Skin of body (tissue), 2 donors: ENCODE data around the gene MYO1H. TPM values are rescaled to one million over a fixed set of nuclear protein-coding genes. Genes with fewer than 3 reads are reported as not detected.
"Not testable (repeated sequence)": the region's sequence is repeated elsewhere in the genome, so short reads cannot be mapped to it uniquely, and the experiment has no call there.

ENCODE experiments used
- DNase-seq: peaks from one replicate; lab custom pipeline; 2025; lab: John Stamatoyannopoulos, UW
- total RNA-seq: library from RNA; depleted of rRNA; stranded (reverse); fragments of >200 nt; gene quantifications from one replicate; pipeline ENCODE4 v1.2.3, GENCODE V29; 2014

Gene MYO1H, protein sequence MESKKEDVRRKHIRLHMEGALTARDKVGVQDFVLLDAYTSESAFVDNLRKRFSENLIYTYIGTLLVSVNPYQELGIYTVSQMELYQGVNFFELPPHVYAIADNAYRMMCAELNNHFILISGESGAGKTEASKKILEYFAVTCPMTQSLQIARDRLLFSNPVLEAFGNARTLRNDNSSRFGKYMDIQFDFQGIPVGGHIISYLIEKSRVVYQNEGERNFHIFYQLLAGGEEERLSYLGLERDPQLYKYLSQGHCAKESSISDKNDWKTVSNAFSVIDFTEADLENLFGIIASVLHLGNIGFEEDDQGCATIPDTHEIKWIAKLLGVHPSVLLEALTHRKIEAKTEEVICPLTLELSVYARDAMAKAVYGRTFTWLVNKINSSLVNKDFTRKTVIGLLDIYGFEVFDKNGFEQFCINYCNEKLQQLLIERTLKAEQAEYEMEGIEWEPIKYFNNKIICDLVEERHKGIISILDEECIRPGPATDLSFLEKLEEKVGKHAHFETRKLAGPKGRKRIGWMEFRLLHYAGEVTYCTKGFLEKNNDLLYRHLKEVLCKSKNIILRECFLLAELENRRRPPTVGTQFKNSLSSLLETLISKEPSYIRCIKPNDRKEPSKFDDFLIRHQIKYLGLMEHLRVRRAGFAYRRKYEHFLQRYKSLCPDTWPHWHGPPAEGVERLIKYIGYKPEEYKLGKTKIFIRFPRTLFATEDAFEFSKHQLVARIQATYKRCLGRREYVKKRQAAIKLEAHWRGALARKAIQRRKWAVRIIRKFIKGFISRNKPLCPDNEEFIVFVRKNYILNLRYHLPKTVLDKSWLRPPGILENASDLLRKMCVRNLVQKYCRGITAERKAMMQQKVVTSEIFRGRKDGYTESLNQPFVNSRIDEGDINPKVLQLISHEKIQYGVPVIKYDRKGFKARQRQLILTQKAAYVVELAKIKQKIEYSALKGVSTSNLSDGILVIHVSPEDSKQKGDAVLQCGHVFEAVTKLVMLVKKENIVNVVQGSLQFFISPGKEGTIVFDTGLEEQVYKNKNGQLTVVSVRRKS
- total RNA-seq: 2.4 TPM

DNA sequence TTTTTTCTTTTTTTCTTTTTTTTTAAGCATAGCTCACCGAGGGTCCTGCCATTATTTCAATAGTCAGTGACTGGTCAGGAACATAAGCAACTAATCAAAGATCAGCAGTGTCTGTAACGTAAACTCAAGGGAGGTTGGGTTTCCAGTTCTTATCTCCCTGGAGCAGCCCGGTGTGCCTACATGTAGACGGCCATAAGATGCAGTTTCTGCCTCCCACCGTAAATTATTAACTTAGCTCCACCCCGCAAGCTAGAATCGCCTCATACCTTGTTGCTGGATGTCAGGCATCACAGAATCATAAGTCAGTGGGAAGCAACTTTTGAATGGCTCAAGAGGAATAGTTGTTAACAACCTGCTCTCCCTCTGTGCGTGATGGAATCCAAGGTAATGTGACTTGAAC lies at the start of gene MYO1H:
MYO1H (plus strand) TSS at position 312 of the 400 bp plus-strand sequence; CDS start at position 373, 61 bp downstream.
- no peak for DNase-seq

DNA sequence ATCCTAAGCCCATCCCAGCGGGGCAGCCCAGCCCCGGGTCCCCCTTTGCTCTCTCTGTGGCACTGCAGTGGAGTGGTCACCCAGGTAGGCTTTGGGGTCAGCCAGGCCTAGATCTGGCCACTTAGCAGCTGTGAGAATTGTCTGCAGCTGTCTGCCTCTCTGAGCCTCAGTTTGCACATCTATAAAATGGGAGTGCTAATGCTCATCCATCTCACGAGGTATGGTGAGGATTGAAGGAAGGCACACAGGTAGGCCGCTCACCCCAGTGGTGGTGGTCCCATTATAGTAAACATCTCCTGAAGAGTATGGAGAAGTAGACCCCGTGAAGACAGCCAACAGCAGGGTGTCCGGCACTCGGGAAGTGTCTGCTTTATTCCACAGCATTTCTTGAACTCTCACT lies 47.9 kb upstream of the MYO1H start:
- DNase-seq: no peak

DNA sequence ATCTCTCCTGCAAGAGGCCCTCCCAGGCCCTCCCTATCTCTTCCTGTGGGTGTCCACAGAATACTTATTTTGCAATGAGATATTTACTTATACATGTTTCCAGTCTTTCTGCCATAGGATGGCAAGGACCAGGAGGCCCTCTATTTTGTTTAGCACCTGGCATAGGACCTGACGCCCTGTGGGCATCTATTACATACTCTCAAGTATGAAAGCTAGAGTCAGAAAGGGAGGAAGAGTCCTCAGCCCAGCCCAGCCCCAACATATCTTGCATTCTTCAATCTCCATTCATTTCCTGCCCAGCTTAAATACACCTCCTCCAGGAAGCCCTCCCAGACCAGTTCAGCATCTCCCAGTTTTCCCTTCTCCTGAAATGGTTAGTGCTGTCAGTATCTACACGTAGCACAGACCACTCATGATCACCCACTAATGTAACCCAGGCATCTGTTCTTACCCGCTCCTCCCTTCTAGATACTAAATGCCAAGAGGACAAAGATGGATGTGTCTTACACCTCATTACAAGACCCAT lies 46.0 kb upstream of the MYO1H start:
- no peak for DNase-seq

DNA sequence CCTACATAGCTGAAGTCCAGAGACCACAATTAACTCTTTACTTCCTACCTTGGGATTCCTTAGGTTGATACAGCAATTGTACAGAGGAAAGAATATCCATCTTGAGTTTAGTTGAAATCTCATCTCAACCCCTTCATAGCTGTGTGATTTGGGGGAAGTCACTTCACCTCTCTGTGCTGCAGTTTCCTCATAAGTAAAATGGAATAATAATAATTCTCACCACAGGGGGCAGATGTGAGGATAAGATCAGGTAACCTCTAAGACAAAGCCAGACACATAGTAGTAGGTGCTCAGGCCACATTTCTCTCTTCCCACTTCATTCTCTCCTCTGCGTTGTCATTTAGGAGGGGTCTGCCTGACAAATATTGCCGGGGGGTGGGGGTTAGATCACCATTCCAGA lies 45.3 kb upstream of the MYO1H start:
- DNase-seq: no peak

DNA sequence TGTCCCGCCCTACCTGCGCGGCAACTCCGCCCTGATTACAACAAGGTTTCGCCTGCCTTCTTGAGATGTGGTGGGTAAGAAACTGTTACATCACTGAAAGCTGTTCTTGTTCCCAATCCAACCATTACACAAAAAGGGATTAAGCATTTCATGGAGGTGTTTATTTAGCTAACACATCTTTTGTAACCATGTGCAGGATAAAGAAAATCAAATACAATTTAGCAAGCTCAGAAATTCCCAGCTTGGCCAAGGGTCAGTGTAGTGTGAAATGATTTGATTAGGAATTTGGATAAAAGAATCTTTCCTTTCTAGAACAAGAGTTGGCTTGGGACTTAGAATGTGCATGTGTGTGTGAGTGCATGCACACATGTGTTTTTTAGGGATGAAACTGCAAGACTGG lies 44.9 kb upstream of the MYO1H start:
- DNase-seq: no peak

DNA sequence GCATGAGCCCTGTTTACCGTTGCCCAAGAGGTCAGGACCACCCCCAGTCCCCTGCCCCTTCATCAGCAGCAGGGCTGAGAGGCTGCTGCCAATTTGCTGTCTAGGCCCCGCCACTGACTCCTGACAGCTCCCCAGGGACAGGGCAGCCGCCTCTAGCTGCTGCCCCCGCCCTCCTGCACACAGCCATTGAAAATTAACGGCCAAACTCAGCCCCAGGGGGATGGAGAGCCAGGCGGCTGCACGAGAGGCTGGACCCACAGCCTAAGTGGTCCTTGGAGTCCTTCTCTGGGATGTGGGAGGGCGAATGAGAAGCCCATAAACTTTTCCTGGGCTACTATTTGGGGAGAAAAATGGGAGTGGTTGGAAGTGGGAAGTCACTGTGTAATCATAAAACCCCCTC lies 43.2 kb upstream of the MYO1H start:
- DNase-seq: no peak

DNA sequence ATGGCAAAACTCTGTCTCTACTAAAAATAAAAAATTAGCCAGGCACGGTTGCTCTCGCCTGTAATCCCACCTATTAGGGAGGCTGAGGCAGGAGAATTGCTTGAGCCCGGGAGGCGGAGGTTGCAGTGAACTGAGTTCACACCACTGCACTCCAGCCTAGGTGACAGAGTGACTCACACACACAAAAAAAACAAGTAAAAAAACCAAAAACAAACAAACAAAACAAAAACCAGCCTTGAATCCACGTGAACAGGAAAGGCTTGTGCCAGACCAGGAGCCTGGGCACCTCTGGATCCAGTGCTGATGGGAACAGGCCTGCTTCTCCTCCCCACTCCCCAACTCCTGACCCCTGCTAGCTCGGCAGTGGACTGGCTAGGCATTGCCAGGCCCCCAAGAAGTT lies 42.2 kb upstream of the MYO1H start:
- DNase-seq: no peak

DNA sequence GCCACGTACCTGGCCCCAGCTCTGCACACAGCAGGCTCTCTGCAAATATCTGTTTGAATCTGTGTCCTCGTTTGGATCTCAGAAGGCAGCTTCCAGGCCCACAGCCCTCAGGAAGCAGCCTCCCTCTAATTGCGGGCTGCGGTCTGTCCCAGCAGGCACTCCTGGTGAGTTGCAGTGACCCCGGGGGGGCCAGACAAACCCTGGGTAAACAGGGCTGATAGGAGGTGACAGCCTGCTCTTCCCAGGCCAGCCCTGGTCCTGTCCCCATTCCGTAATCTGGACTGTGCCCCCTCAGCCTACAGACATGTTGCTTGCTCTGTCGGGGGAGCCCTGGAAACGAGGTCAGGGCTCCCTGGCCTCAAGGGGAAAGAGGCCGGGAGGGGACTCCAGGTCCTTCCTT lies 40.6 kb upstream of the MYO1H start:
- DNase-seq: no peak

DNA sequence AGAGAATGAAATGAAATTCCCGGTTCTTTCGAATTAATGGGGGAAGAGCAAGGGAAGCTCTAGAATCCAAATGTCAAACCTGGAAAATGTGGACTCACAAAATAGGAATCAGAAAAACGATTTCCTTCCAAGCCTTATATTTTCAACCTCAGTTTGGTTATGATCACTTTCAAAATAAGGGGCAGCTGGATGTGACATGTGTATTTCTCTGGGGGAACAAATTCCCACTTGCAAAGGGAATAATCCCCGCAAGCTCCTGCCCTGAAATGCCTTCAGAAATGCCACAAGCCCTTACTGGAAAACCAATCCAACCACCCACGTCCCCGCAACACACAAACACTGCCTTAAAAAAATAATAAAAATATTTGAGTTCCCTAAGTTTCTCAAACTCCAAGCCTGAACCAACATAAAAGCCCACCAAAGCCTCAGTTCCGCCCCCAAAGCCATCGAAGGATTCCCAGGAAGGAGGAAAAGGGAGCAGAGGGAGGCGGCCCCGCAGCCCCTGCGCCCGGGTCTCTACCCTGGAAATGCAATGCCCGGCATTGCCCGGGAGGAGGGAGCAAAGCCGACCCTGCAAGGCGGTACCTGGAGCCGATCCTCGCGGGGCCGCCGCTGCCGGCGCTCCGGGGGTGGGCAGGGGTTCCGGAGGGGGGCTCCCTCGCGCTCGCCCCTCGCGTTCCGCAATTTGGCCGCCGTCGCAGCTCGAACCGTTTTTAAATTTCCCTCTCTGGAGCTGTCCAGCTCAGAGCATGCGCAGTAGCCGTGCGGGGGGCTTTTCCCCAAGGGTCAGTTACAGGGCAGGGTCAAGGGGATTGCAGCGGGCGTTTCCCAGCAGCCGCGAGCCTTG lies 38.9 kb upstream of the MYO1H start, which contains the start of gene FOXN4:
FOXN4 (minus strand) TSS at position 751 of the 847 bp plus-strand sequence. CDS start 963 bp downstream, outside the sequence.
- DNase-seq: no peak

DNA sequence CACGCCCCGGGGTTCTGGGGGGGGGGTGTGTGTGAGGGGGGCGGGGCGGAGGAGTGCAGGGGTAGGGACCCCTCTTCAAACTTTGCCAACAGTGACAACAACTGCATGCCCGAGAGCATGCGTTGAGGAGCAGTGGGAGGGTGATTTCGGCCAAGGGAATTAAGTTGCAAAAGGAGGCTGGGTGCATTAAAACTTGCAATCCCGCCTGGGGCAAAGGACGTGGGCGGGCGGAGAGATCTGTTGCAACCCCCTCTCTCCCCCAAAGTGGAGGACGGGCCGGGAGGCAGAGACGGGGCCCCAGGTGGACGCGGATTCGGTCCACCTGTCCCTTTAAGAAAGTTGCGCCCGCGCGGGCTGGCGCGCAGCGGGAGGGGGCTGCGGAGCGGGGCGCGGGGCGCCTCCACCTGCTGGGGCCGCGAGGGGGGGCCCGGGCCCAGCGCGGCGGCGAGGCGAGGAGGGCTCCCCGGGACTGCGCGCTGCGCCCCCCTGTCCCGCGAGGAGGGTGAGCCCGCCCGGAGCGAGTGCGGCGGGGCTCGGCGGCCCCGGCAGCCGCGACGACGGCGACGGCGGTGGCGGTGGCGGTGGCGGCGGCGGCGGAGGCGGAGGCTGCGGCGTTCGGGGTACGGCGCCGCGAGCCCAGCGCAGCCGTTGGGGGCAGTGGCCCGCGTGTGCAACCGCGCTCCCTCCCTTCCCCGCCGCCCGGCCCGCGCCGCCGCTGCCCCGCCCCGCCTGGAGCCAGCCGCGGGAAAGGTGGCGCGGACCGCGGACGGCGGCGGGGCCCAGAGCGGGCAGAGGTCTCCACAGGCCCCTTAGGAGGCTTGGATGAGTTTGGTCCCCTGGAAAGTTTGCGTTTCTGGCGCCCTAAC lies 38.1 kb upstream of the MYO1H start:
- DNase-seq: no peak

DNA sequence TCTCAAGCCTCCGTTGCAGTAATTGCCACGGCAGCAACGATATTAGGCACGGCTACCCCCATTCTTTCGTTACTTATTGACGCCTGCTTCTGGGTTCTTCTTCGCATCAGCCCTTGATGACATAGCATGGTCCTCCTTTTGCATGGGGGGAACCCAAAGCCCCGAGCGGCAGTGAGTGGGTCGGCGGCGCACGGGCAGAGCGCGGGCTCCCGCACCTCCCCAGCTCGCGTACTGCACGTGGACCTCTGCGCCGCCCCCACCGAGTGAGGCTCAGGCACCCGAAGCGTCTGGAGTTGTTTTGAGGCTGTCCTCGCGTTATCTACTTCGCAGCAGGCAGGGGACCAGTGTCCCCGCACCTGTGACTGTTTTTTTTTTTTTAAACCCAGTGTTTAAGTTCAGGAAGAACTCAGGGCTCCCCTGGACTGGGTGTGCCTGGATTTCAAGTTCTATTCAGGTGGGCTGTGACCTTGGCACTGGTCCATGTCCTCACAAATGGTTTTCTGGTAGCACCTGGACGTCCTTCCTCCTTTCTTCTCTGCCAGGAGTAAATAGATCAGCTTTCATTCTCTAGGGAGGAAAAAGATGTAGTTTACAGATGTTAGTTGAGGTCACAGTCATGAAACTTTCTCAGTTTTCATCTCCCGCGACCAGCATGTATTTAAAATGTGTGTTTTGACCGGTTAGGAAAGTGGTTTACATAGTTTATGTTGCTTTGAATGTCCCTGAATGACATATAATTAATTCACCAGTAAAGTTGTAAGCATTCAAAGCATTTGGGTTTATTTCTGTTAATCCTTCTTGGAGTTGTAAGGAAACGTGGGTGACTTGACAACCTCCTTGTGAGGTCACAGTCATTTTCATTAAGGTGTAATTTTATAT lies 37.2 kb upstream of the MYO1H start:
- DNase-seq: no peak

DNA sequence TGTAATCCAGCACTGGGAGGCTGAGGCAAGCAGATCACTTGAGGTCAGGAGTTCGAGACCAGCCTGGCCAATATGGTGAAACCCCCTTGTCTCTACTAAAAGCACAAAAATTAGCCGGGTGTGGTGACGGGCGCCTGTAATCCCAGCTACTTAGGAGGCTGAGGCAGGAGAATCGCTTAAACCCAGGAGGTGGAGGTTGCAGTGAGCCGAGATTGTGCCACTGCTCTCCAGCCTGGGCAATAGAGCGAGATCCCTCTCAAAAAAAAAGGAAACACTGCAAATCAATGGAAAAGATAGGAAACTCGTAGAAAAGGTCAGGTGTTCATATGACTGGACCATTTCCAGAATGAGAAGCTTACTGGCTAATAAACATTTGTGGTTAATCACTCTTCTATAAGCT lies 26.4 kb upstream of the MYO1H start:
- DNase-seq: not testable (repeated sequence)

DNA sequence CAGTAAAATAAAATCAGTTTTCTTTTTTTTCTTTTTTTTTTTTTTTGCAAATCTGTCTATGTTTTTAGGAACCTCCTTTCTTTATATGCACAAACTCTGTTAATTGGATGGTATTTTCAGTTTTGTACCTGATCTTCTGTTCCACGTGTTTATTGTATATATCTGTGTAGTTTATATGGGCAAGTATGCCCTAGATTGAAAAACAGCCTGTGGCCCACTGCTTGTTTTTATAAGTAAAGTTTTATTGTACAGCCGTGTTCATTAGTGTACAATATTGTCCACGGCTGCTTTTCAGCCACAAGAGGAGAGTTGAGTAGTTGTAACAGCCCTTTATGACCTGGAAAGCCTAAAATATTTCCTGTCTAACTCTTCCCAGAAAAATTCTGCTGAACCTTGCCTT lies 18.7 kb upstream of the MYO1H start:
- no peak for DNase-seq

DNA sequence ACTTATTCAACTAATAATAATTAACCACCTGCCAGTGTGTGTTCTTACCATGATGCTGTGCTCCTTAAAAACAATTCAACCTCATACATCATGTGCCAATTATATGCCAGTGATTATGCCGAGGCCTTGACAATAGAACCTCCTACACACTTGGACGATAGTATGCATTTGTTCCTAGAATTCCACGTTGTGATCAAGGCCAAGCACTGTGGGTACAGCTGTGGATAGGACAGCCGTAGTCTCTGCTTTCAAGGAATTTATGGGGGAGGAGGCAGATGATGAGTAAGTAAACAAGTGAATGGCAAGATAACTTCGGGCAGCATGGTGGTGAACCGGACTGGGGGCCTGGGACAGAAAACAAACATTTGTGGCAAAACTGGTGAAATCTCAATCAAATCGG lies 18.0 kb upstream of the MYO1H start:
- no peak for DNase-seq

DNA sequence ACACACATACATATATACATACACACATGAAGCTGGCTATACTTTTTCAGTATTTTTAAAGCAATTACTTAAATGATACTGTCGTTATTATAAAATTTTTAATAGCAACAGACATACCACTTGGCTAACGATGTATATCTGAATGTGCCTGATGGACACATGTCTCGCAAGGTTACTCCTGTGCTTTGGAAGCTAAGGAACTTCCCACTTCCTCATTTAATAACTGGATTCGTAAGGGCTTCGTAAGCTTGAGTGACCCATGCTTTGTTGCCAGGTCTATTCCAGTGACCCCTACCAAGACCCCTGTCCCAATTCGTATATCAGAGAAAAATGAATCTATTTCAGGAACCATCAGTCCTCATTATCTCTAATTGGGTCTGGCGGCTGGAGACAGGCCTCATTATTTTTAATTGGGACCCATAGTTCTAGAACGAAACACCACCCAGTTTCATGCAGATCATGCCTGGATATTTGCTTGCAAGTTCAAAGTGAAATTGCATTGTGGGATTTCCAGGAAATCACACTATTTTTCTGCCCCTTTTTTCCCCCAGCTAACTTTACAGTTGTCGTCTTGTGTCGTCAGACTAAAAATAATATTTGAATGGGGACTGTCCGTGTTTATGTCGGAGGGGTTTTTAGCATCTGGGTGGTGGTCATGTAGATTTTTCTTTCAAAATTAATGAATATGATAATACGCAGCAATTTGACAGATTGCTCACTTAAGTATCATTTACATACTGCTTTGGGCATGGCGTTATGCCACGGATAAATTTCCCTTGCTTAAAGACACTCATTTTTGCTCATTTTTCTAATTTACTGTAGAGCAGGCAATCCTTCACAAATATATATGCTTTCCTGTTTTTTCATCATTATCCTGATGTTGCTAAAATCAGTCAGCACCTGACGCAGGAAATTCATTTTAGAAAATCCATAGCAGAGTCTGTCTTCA lies 17.1 kb upstream of the MYO1H start:
- no peak for DNase-seq

DNA sequence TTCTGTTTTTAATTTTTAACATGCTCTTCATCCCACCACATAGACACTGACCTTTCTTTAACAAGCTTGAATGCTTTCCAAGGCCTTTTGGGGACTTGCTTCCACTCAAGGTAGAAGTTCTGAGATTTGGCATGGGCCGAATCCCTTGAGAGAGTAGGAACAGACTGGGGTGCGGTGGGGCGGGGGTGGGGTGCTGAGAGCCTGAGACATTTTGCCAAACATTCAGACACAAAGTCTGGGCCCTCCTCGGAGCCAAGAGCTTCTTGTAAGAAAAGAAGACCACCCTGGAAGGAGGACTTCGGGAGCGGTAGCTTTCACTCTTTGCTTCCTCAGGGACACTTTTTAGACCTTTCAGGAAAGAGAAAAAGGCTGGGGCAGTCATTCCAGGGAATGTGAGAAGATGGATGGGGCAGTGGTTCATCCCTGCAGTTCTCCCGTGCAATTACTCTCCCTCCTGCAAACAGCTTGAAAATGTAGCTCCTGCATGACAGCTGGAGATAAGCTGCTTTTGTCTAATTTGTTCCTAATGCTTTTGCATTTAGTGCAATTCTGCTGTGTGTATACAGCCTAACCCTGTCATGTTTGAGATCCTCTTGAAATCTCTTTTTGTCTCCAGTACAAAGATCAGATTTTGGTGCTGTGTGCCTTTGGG lies 16.3 kb upstream of the MYO1H start:
- no peak for DNase-seq

DNA sequence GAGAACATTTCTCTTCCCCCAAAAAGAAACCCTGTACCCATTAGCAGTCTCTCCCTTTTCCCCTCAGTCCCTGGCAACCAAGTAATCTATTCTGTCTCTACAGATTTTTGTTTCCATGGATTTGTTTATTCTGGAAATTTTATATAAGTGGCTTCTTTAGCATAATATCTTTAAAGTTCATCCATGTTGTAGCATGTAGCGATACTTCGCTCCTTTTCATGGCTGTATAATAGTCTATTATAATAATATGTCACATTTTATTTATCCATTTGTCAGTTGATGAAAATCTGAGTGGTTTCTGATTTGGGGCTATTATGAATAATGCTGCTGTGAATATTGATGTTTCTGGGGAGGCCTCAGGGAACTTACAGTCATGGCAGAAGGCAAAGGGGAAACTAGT lies 12.8 kb upstream of the MYO1H start:
- DNase-seq: no peak
